ENCODE results near the gene NFIA. TPM values are rescaled to one million over a fixed set of nuclear protein-coding genes. Genes with fewer than 3 reads are reported as not detected.

Gene NFIA
- total RNA-seq, 4 donors from 2014 or later = 32.0 to 160 (median 32.9) TPM

GRCh38 chr1:61184714-61185106 lies 102.3 kb downstream of the NFIA start:
- peak overlapping the region; percentile 26 to 79 (median 44) for H3K27ac ChIP-seq
- peak overlapping the region in 1 of 4 donors; percentile 26 for H3K4me3 ChIP-seq
- H3K36me3 ChIP-seq = no peaks in the 10 kb centered on the region
- no peak for DNase-seq
- H3K27me3 ChIP-seq = no peaks in the 10 kb centered on the region
- no peaks in the 10 kb centered on the region for H3K9me3 ChIP-seq
- H3K4me1 ChIP-seq = peaks cover 0 to 15% (median 0%) of the 10 kb centered on the region in 4 donors
- TF ChIP-seq CTCF (IDR thresholded peaks at IDR 0.05) = no peak
- no peak for TF ChIP-seq POLR2A (IDR thresholded peaks at IDR 0.05)

GRCh38 chr1:61186753-61187152 lies 104.4 kb downstream of the NFIA start:
- no peaks in the 10 kb centered on the region for H3K9me3 ChIP-seq
- H3K4me3 ChIP-seq = no peak overlapping the region
- no peaks in the 10 kb centered on the region for H3K36me3 ChIP-seq
- H3K27me3 ChIP-seq = no peaks in the 10 kb centered on the region
- no peak for TF ChIP-seq CTCF (IDR thresholded peaks at IDR 0.05)
- TF ChIP-seq POLR2A (IDR thresholded peaks at IDR 0.05) = no peak
- DNase-seq = no peak
- H3K27ac ChIP-seq = peak overlapping the region in 2 of 4 donors; percentile 2 to 28
- peaks cover 0 to 15% (median 0%) of the 10 kb centered on the region in 4 donors for H3K4me1 ChIP-seq

GRCh38 chr1:61187352-61188086 lies 105.2 kb downstream of the NFIA start:
- H3K27ac ChIP-seq = peak overlapping the region in 1 of 4 donors; percentile 2
- no peaks in the 10 kb centered on the region for H3K36me3 ChIP-seq

GRCh38 chr1:61190153-61190552 lies 107.8 kb downstream of the NFIA start:
- Histone ChIP-seq H3K4me3 (no peak overlapping the region), H3K9me3 (no peaks in the 10 kb centered on the region), H3K36me3 (no peaks in the 10 kb centered on the region), H3K4me1 (peaks cover 0 to 3% (median 0%) of the 10 kb centered on the region in 4 donors), H3K27ac (no peak overlapping the region), H3K27me3 (no peaks in the 10 kb centered on the region)
- TF ChIP-seq CTCF (IDR thresholded peaks at IDR 0.05) (no peak), POLR2A (IDR thresholded peaks at IDR 0.05) (no peak)
- DNase-seq = no peak

More at GRCh38 chr1:61187352-61188086, 105.2 kb downstream of the NFIA start:
- no peak overlapping the region for H3K4me3 ChIP-seq
- H3K9me3 ChIP-seq = no peaks in the 10 kb centered on the region
- peaks cover 0 to 15% (median 0%) of the 10 kb centered on the region in 4 donors for H3K4me1 ChIP-seq
- DNase-seq = no peak
- no peak for TF ChIP-seq POLR2A (IDR thresholded peaks at IDR 0.05)
- TF ChIP-seq CTCF (IDR thresholded peaks at IDR 0.05) = no peak
- no peaks in the 10 kb centered on the region for H3K27me3 ChIP-seq

GRCh38 chr1:61190618-61191432 lies 108.5 kb downstream of the NFIA start:
- Histone ChIP-seq H3K27ac (peak overlapping the region in 1 of 4 donors; percentile 9), H3K9me3 (no peaks in the 10 kb centered on the region), H3K4me3 (no peak overlapping the region), H3K36me3 (no peaks in the 10 kb centered on the region), H3K27me3 (no peaks in the 10 kb centered on the region), H3K4me1 (no peaks in the 10 kb centered on the region)
- no peak for TF ChIP-seq CTCF (IDR thresholded peaks at IDR 0.05)
- no peak for DNase-seq

All from Peyer's patch (tissue), 4 donors.